ENCODE results near the gene TRAK1.

Gene TRAK1

GRCh38 chr3:42117175-42118008, 26.2 kb downstream of the TRAK1 start:
- Histone ChIP-seq H3K4me1 (ENCODE audit: insufficient read depth, low read length) (peaks cover 27% of the 10 kb centered on the region), H3K9ac (ENCODE audit: low read length) (no peak overlapping the region), H3K27ac (ENCODE audit: low read depth, low read length) (no peak overlapping the region), H3K9me3 (ENCODE audit: low read length) (no peaks in the 10 kb centered on the region), H3K27me3 (ENCODE audit: control insufficient read depth in 1 of 2, insufficient read depth in 2 of 2, low read length in 2 of 2) (no peaks in the 10 kb centered on the region), H3K4me3 (ENCODE audit: low read depth in 1 of 2, low read length in 2 of 2) (no peak overlapping the region), H3K36me3 (ENCODE audit: insufficient read depth, low read length) (peaks cover 4% of the 10 kb centered on the region)

- H3K9me3 ChIP-seq (ENCODE audit: low read length), result no peaks in the 10 kb centered on the region
- no peak overlapping the region for H3K27ac ChIP-seq (ENCODE audit: low read depth, low read length)
- no peak overlapping the region for H3K9ac ChIP-seq (ENCODE audit: low read length)
- H3K36me3 ChIP-seq (ENCODE audit: insufficient read depth, low read length), result peaks cover 4% of the 10 kb centered on the region
- H3K4me1 ChIP-seq (ENCODE audit: insufficient read depth, low read length), result peaks cover 32% of the 10 kb centered on the region
- no peak overlapping the region for H3K4me3 ChIP-seq (ENCODE audit: low read depth in 1 of 2, low read length in 2 of 2)
- H3K27me3 ChIP-seq (ENCODE audit: control insufficient read depth in 1 of 2, insufficient read depth in 2 of 2, low read length in 2 of 2), result no peaks in the 10 kb centered on the region
These were observed 27.7 kb downstream of the TRAK1 start for GRCh38 chr3:42118762-42119361.

- H3K4me3 ChIP-seq (ENCODE audit: low read depth in 1 of 2, low read length in 2 of 2), result no peak overlapping the region
- H3K9me3 ChIP-seq (ENCODE audit: low read length), result no peaks in the 10 kb centered on the region
- H3K27ac ChIP-seq (ENCODE audit: low read depth, low read length), result no peak overlapping the region
- H3K4me1 ChIP-seq (ENCODE audit: insufficient read depth, low read length), result peaks cover 32% of the 10 kb centered on the region
- H3K36me3 ChIP-seq (ENCODE audit: insufficient read depth, low read length), result peaks cover 4% of the 10 kb centered on the region
- no peak overlapping the region for H3K9ac ChIP-seq (ENCODE audit: low read length)
- no peaks in the 10 kb centered on the region for H3K27me3 ChIP-seq (ENCODE audit: control insufficient read depth in 1 of 2, insufficient read depth in 2 of 2, low read length in 2 of 2)
These were observed 28.6 kb downstream of the TRAK1 start for GRCh38 chr3:42119561-42120355.

- peaks cover 32% of the 10 kb centered on the region for H3K4me1 ChIP-seq (ENCODE audit: insufficient read depth, low read length)
- H3K27me3 ChIP-seq (ENCODE audit: control insufficient read depth in 1 of 2, insufficient read depth in 2 of 2, low read length in 2 of 2), result no peaks in the 10 kb centered on the region
- no peak overlapping the region for H3K4me3 ChIP-seq (ENCODE audit: low read depth in 1 of 2, low read length in 2 of 2)
- H3K9ac ChIP-seq (ENCODE audit: low read length), result no peak overlapping the region
- peaks cover 9% of the 10 kb centered on the region for H3K36me3 ChIP-seq (ENCODE audit: insufficient read depth, low read length)
- H3K9me3 ChIP-seq (ENCODE audit: low read length), result no peaks in the 10 kb centered on the region
- no peak overlapping the region for H3K27ac ChIP-seq (ENCODE audit: low read depth, low read length)
These were observed 29.7 kb downstream of the TRAK1 start for GRCh38 chr3:42120866-42121265.

- Histone ChIP-seq H3K27ac (ENCODE audit: low read depth, low read length) (no peak overlapping the region), H3K9ac (ENCODE audit: low read length) (no peak overlapping the region), H3K36me3 (ENCODE audit: insufficient read depth, low read length) (peaks cover 9% of the 10 kb centered on the region), H3K27me3 (ENCODE audit: control insufficient read depth in 1 of 2, insufficient read depth in 2 of 2, low read length in 2 of 2) (no peaks in the 10 kb centered on the region), H3K4me1 (ENCODE audit: insufficient read depth, low read length) (peaks cover 22% of the 10 kb centered on the region), H3K4me3 (ENCODE audit: low read depth in 1 of 2, low read length in 2 of 2) (no peak overlapping the region), H3K9me3 (ENCODE audit: low read length) (no peaks in the 10 kb centered on the region)
These were observed 31.3 kb downstream of the TRAK1 start for GRCh38 chr3:42122261-42123011.

GRCh38 chr3:42123012-42123581, 31.9 kb downstream of the TRAK1 start:
- no peak overlapping the region for H3K9ac ChIP-seq (ENCODE audit: low read length)

GRCh38 chr3:42123824-42124658, 32.9 kb downstream of the TRAK1 start:
- Histone ChIP-seq H3K27me3 (ENCODE audit: control insufficient read depth in 1 of 2, insufficient read depth in 2 of 2, low read length in 2 of 2) (no peaks in the 10 kb centered on the region), H3K9me3 (ENCODE audit: low read length) (no peaks in the 10 kb centered on the region), H3K4me3 (ENCODE audit: low read depth in 1 of 2, low read length in 2 of 2) (no peak overlapping the region), H3K27ac (ENCODE audit: low read depth, low read length) (no peak overlapping the region), H3K36me3 (ENCODE audit: insufficient read depth, low read length) (peaks cover 9% of the 10 kb centered on the region), H3K9ac (ENCODE audit: low read length) (no peak overlapping the region), H3K4me1 (ENCODE audit: insufficient read depth, low read length) (peaks cover 22% of the 10 kb centered on the region)

More at GRCh38 chr3:42123012-42123581, 31.9 kb downstream of the TRAK1 start:
- Histone ChIP-seq H3K27me3 (ENCODE audit: control insufficient read depth in 1 of 2, insufficient read depth in 2 of 2, low read length in 2 of 2) (no peaks in the 10 kb centered on the region), H3K4me1 (ENCODE audit: insufficient read depth, low read length) (peaks cover 19% of the 10 kb centered on the region), H3K27ac (ENCODE audit: low read depth, low read length) (no peak overlapping the region), H3K9me3 (ENCODE audit: low read length) (no peaks in the 10 kb centered on the region), H3K36me3 (ENCODE audit: insufficient read depth, low read length) (peaks cover 9% of the 10 kb centered on the region), H3K4me3 (ENCODE audit: low read depth in 1 of 2, low read length in 2 of 2) (no peak overlapping the region)

GRCh38 chr3:42127226-42127625, 36.1 kb downstream of the TRAK1 start:
- no peak overlapping the region for H3K9ac ChIP-seq (ENCODE audit: low read length)
- no peaks in the 10 kb centered on the region for H3K9me3 ChIP-seq (ENCODE audit: low read length)
- H3K4me3 ChIP-seq (ENCODE audit: low read depth in 1 of 2, low read length in 2 of 2), result no peak overlapping the region
- H3K4me1 ChIP-seq (ENCODE audit: insufficient read depth, low read length), result peaks cover 13% of the 10 kb centered on the region
- no peaks in the 10 kb centered on the region for H3K27me3 ChIP-seq (ENCODE audit: control insufficient read depth in 1 of 2, insufficient read depth in 2 of 2, low read length in 2 of 2)
- peaks cover 9% of the 10 kb centered on the region for H3K36me3 ChIP-seq (ENCODE audit: insufficient read depth, low read length)
- no peak overlapping the region for H3K27ac ChIP-seq (ENCODE audit: low read depth, low read length)

GRCh38 chr3:42128526-42128925, 37.4 kb downstream of the TRAK1 start:
- H3K9ac ChIP-seq (ENCODE audit: low read length), result no peak overlapping the region
- H3K27me3 ChIP-seq (ENCODE audit: control insufficient read depth in 1 of 2, insufficient read depth in 2 of 2, low read length in 2 of 2), result no peaks in the 10 kb centered on the region
- H3K36me3 ChIP-seq (ENCODE audit: insufficient read depth, low read length), result peaks cover 9% of the 10 kb centered on the region
- no peaks in the 10 kb centered on the region for H3K9me3 ChIP-seq (ENCODE audit: low read length)
- H3K4me3 ChIP-seq (ENCODE audit: low read depth in 1 of 2, low read length in 2 of 2), result no peak overlapping the region
- H3K27ac ChIP-seq (ENCODE audit: low read depth, low read length), result no peak overlapping the region
- H3K4me1 ChIP-seq (ENCODE audit: insufficient read depth, low read length), result peaks cover 5% of the 10 kb centered on the region
